GM11168 (cell line): Measurements from ENCODE around the gene IL17D.
"Not testable (repeated sequence)": the region's sequence is repeated elsewhere in the genome, so short reads cannot be mapped to it uniquely, and the experiment has no call there.

ENCODE experiments used
- in situ Hi-C: fragments of 300-500 bp; cut with MboI; formaldehyde crosslinking; loops from one replicate; pipeline ENCODE4 v1.12.0; 2022; ENCODE audit warnings: low sequenced_read_pairs; ENCODE audit not compliant: unreplicated experiment

Gene IL17D

GRCh38 chr13:20702915-20703779 lies at the start of gene IL17D:
Gene IL17D (plus strand): TSS chr13:20703699. CDS start chr13:20704002, 303 bp downstream.
- in situ Hi-C loops: no loop called here

DNA sequence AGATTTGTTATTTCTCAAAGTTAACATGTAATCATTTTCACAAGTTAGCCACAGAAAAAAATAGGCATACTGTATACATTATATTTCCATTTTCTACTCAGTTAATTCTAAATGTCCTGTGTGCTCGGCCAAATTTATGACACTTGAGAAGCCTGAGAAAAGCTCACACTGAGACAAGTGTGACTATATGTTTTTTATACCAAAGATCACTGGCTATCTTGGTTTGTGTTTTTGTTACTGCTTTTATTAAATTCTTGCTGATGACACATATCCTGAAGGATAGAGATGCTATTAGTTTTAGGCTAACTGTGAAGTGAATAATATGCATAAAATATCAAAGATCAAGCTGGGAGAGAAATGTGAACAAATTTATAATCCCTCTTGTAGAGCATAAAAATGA lies 49.3 kb upstream of the IL17D start:
- in situ Hi-C loops: no loop called here

DNA sequence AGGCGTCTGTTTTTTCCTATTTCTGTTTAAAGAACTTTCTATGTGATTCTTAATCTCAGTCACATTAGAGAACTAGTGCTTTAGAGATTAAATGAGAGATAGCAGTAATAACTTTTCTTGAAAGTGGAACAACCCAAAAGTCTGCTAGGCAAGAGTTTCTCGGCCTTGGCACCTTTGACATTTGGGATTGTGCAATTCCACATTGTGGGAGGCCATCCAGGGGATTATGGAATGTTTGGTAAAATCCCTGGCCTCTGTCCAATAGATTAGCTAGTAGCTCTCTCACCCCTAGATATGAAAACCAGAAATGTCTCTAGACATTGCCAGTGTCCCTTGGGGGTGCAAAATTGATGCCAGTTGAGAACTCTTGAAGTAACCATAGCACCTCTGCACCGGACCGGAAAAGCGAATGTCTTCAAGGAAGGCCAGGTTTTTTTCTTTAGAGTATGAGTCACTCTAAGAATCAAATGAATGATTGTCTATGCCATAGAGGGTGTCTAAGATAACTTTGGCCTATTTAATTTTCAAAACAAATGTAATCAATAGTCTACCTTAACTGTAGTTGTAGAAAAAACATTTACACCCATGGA lies 45.0 kb upstream of the IL17D start:
- in situ Hi-C loops: no loop called here

DNA sequence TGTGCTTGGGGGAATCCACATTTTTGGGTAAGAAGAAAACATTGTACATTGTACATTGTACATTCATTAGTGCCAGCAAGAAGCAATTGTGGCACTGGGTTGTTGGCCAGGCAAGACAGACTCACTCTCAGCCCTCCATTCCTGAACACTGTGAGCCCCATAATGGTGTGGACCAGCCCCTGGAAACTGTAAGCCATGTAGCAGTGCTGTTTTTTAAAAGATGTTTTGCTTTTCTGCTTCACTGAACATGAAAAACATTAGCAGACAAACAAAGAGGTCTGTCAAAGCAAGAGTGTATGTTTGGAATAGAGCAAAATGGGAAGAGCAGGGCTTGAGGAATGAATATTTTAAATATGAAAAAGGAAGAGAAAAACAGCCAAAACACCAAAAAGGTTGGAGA lies 39.1 kb upstream of the IL17D start:
- in situ Hi-C loops: no loop called here

DNA sequence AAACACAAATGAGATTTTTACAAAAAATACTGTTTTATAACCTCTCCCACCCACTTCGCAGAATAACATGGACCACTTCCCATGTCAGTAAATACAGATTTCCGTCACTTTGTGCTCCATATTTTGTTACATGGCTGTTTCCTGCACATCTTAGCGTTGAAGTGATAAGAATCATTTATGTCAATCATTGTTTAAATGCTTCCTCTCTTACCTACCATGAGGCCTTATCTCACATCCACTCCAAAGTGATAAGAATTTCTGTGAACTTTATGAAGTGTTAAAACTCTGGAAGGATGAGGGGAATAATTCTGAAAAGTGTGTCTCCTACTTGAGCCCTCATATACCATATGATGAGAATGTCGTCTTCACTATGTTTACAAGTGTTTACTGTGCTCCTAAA lies 36.6 kb upstream of the IL17D start:
- in situ Hi-C loops: no loop called here

DNA sequence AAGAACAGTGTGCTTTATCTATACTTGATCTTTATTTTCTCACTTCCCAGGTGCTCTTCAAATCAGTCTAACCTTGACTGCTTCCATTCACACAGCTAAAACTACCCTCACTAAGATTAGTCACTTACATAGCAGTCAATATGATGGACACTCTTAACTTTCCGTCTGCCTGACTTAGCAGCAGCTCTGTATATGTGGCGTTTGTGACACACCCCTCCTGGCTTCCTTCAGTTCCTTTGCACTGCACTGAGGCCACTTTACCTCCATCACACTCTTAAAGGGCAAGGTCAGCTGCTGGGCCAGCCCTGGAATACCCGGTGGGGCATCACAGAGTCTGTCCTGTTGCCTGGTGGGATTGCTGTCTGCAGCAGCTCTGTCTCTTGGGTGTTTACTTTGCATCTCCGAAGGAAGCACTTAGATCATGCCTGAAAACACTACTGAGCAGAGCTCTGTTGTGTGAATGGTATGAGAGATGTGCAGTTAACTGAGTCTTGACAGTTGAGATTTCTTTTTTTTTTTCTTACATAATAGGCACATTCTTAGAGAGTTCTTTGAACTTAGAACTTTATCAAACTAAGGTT lies 35.6 kb upstream of the IL17D start:
- in situ Hi-C loops: no loop called here

- in situ Hi-C loops: no loop called here
These were observed 34.3 kb upstream of the IL17D start for GRCh38 chr13:20669162-20669561.

DNA sequence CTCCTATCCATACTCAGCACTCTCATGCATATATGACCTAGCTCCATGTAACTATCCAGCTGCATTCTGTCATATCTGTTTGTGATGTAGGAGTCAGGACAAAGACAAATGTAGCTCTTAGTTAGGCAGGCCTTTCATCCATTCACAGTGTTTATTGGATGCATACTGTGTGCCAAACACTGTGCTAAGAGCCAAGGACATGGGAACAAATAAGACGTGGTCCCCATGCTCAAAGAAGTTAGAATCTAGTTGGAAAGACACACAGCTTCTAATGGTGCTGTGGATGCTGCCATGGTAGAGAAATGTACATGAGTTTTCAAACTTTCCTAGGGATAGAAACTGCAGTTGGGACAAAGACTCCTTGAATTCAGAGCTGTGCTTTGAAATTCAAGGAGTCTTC lies 31.7 kb upstream of the IL17D start:
- in situ Hi-C loops: no loop called here

DNA sequence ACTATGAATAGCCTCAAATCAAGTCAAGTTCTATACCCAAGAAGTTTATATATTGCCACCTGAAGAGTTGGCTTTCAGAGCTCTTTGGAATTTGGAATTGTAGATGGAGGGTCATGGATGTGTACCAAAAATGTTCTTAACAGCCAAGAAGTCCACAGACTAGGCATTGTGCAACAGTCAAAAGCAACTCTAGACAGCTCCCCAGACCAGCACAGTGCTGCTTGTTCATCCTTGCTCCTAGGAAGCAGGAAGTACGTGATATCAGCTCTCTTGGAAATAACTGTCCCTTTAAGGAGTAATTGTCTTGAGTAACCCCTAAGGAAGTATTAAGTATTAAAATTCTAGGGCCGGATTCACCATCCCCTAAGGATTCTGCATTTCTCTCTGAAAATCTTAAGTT lies 30.7 kb upstream of the IL17D start:
- in situ Hi-C loops: no loop called here

GRCh38 chr13:20673715-20674114 lies 29.8 kb upstream of the IL17D start:
- in situ Hi-C loops: no loop called here

DNA sequence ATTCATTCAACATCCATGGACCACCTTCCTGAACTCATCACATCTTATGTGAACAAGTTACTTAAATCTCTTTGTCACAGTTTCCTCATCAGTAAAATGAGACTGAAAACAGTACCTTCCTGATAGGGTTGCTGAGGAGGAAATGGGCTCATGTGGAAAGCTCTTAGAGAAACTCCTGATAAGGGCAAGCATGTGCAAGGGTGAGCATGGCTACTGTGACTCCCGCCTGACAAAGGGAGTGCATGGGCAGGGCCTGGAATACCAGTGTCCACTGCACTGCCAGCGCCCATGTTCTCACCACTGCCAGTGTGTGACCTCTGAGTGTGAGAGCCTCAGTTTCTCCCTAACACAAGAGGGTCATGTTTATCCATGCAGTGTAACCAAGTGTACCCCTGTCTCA lies 27.3 kb upstream of the IL17D start:
- in situ Hi-C loops: no loop called here

DNA sequence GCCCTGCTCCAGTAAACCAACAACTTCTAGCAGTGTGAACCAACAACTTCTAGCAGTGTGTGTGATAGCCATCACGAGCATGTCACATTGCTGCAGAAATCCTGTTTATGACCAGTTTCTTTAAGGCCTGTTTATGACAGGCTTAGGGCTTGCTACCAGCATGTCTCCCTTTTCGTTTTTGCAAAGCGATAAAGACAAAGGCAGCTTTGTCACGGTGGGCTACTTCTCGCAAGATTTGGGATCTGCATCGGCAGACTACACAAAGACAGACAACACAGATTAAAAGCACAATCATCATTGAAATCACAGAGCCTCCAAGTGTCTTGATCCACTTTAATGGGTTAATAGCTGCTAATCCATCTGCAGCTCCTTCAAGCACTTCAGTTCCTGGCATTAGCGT lies 24.9 kb upstream of the IL17D start:
- in situ Hi-C loops: not testable (repeated sequence)

DNA sequence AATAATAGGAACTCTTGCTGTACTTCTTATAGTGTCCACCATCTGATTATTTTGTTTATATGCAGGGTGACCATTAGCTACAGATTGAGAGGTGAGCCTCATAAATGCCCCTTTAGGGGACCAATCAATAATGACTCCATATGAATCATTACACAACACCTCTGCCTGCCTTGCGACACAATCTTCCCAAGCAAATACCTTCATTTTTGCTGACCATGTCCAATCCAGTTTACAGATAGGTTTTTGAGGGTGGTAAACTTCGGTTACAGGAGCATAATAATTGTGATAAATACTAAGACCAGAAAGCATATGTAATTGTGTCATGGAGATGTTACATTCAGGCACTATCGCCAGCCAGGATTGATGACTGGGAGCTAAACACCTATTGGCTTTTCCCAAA lies 23.6 kb upstream of the IL17D start:
- in situ Hi-C loops: no loop called here

DNA sequence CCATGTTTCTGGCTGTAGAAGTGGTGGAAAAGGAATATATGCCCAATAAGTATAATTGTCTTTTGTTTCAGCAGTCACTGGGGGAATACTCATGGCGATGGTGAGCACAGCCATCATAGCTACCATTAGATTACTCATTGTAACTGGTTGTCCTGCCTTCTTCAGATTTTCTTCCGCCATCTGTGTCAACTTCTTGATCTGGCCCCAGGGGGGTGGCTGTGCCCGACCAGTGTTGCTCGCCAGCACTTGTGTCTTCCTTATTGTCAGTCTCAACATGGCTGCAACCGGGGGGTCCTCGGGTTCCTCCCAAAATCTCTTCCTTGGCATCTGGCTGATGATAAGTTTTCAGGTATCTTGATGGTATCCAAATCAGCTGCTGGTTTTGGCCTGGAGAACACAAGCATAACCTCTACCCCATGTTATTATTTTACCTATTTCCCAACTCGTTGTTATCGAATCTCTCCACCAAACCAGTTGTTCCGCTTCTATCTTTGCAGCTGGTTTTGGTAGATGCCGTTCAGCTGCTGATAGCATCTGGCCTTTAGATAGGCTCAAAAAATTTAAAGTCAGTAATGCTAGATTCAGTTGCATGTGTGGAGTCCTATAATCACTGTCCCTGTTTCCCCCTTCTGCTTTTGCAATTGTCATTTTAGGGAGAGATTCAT lies 23.0 kb upstream of the IL17D start:
- in situ Hi-C loops: no loop called here

DNA sequence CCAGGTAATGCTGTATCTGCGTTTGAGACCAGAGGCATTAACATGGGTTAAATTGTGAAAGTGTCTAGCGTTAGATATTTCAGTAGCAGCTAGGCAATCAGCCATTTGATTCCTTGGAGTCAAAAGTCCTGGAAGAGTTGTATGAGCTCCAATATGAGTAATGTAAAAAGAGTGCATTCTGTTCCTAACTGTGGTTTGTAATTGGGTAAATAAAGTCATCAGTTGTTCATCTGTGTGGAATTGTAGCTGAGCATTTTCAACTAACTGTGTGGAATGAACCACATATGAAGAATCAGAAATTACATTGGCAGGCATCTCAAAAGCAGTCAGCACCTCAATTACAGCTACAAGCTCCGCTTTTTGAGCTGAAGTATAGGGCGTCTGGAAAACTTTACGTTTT lies 22.0 kb upstream of the IL17D start:
- in situ Hi-C loops: not testable (repeated sequence)

- in situ Hi-C loops: no loop called here
These were observed 21.4 kb upstream of the IL17D start for GRCh38 chr13:20682061-20682460.

DNA sequence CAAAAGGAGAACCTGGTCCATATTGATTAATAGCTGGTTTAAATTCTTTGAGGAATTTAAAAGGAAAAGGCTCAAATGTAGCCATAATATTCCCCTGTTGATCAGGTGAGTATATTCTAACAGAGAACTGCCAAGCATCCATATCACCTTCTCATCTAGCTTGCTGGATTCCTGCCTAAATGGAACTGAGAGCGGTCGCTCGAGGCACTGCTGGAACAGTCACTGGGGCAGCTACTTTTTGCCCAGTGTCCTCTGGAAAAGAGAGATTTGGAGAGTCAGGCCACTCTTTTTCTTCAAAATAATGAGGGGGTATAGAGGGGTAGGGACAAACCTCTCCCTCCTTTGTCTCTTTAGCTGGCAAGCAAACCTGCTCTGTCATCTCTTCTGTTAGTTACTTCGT lies 19.5 kb upstream of the IL17D start:
- in situ Hi-C loops: no loop called here

DNA sequence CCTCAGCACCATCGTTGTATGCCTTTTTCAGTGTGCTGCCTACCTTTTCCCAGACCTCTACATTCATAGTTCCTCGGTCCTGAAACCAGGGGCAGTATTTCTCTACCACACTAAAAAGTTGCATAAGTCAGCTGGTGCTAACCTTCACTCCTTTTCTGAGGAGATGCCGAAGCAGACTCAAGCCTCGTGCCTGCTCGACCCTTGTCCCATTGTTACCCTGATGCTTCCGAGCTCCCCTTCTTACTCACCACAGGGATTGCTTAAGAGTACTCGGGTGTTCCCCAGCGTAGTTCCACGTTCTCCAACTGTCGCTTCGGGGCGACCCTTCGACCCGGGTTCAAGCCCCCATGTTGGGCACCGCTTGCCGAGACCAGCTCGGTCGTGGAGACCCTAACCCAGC lies 19.0 kb upstream of the IL17D start:
- in situ Hi-C loops: no loop called here

GRCh38 chr13:20685092-20685491 lies 18.4 kb upstream of the IL17D start:
- in situ Hi-C loops: no loop called here

DNA sequence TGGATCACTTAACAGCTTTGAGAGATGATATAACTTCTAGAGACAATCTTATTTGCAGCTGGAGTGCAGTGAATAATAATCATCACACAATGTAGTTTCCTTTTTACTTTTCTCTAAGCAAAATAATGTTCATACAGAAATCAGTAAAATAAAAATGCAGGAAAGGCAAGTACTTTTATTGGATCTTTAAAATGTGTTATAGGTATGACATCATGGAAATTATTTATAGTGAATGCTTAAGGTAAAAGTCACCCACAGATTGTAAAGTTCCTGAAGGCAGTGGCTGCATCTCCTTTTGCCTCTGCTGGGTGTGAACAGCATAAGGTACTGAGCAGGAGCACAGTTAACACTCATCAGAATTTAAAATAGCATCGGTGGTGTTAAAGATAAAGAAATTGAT lies 17.3 kb upstream of the IL17D start:
- in situ Hi-C loops: no loop called here
